ENCODE data around the gene CDC42BPG.

DNA sequence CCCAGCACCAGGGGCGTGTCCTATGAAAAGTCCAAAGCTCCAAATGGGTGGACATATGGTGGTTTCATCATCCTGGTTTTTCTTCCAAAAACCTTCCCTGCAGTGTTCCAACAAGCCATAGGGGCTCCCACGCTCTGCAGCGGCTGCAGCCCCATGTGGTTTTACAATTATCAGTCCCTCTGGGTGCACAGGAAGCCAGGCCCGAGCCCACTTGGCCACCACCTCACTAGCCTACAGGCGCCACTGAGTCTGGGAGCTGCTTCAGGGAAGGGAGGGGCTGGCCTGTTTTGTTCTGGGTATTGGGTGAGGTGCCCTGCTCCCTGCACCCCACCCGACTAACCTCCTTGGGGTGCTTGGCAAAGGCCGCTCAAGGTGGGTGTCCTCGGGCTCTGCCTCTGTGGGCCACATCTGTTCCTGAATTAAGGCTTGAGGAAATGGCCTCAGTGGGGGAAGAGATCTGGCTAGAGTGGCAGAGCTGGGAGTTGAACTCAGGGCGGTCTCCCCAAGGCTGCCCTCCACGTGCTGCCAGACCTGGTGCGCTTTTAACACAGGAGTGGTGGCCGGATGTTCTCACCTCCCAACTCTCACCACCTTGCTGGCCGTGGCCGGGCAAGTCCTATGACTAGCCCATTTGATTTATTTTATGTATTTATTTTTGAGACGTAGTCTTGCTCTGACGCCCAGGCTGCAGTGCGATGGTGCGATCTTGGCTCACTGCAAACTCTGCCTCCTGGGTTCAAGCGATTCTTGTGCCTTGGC lies 5.3 kb upstream of the CDC42BPG start:
- TF ChIP-seq, protein P1, sequence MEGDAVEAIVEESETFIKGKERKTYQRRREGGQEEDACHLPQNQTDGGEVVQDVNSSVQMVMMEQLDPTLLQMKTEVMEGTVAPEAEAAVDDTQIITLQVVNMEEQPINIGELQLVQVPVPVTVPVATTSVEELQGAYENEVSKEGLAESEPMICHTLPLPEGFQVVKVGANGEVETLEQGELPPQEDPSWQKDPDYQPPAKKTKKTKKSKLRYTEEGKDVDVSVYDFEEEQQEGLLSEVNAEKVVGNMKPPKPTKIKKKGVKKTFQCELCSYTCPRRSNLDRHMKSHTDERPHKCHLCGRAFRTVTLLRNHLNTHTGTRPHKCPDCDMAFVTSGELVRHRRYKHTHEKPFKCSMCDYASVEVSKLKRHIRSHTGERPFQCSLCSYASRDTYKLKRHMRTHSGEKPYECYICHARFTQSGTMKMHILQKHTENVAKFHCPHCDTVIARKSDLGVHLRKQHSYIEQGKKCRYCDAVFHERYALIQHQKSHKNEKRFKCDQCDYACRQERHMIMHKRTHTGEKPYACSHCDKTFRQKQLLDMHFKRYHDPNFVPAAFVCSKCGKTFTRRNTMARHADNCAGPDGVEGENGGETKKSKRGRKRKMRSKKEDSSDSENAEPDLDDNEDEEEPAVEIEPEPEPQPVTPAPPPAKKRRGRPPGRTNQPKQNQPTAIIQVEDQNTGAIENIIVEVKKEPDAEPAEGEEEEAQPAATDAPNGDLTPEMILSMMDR (IDR thresholded peaks at IDR 0.05; ENCODE audit: low read depth, low read length, poor library complexity, severe bottlenecking) = no peak
- TF ChIP-seq EZH2phosphoT487 (IDR thresholded peaks at IDR 0.05; ENCODE audit: borderline replicate concordance, low read length) = no peak
